K562 (cell line): Measurements from ENCODE around the gene LRRC27. TPM values are rescaled to one million over a fixed set of nuclear protein-coding genes. Genes with fewer than 3 reads are reported as not detected.

Source experiments
- ATAC-seq: fragments of 200-7000 bp; cut with Tn5 transposase; 3 replicates; pipeline ENCODE4 v1.9.1; 2020; ENCODE audit warnings: moderate library complexity
- BruUV-seq: library from RNA; stranded (reverse); fragments of 400-500 nt; replicated peaks from 2 replicates; lab custom pipeline; 2021; lab: Mats Ljungman, UMichigan
- CTCF ChIA-PET: fragments of 300-600 bp; formaldehyde crosslinking; extraction: SDS; loops from one replicate; lab custom pipeline; 2021; ENCODE audit warnings: low intra/inter-chr PET ratio; lab: Yijun Ruan, JAX
- POLR2A ChIA-PET: fragments of 300-600, 350-650 bp; sonication (Branson Sonifier 250); formaldehyde crosslinking; extraction: SDS; loops from one replicate; lab custom pipeline; 2021; ENCODE audit warnings: antibody characterized with exemption, inconsistent platforms; lab: Yijun Ruan, JAX
- DNase-seq, 4 experiments: peaks; one replicate each; pipeline versions ENCODE4 v3.0.0 to v3.0.0-alpha.2; 2011 to 2018; ENCODE audit warnings: low spot score in 3 of 4, mixed read lengths in 3 of 4; ENCODE audit errors: extremely low read depth in 1 of 4
- FAIRE-seq: peaks from 2 replicates; lab custom pipeline; 2011; peaks lifted over from hg19 to GRCh38; lab: Jason Lieb, UNC
- H2AFZ ChIP-seq: 2 replicates; pipeline ENCODE4 v1.6.0; 2011; ENCODE audit warnings: low read depth, low read length, control low read depth, inconsistent platforms
- H3K27ac ChIP-seq: fragments of 200-600 bp; 3 replicates; pipeline ENCODE4 v1.8.0; 2011; ENCODE audit warnings: low read depth, mild to moderate bottlenecking, control low read depth, inconsistent platforms, low read length, moderate library complexity, mixed read lengths; ENCODE audit errors: extremely low read depth
- H3K27me3 ChIP-seq, 2 experiments: fragments of 300-600 bp in 1 of 2; 2 replicates in 1 of 2; 3 replicates in 1 of 2; pipeline versions ENCODE4 v1.6.0 to v1.8.0; 2011; ENCODE audit warnings: inconsistent platforms in 2 of 2, low read length in 2 of 2, mild to moderate bottlenecking in 1 of 2, mixed read lengths in 1 of 2, moderate library complexity in 1 of 2; ENCODE audit not compliant: control insufficient read depth in 2 of 2, insufficient read depth in 2 of 2
- H3K36me3 ChIP-seq: fragments of 300-600 bp; 3 replicates; pipeline ENCODE4 v1.8.0; 2011; ENCODE audit warnings: mild to moderate bottlenecking, low read length, inconsistent platforms; ENCODE audit not compliant: control insufficient read depth, insufficient read depth
- H3K4me1 ChIP-seq, 2 experiments: fragments of 200-600 bp in 1 of 2; replicated peaks in 1 of 2; 2 replicates in 1 of 2; 3 replicates in 1 of 2; pipeline versions ENCODE4 v1.5.1 to v1.8.0; 2011; ENCODE audit warnings: inconsistent platforms in 2 of 2, low read length in 2 of 2, mild to moderate bottlenecking in 1 of 2, mixed read lengths in 1 of 2, moderate library complexity in 1 of 2; ENCODE audit not compliant: control insufficient read depth in 2 of 2, insufficient read depth in 2 of 2
- H3K4me2 ChIP-seq: 2 replicates; pipeline ENCODE4 v1.6.1; 2011; ENCODE audit warnings: low read length, control low read depth, inconsistent platforms, mixed read lengths; ENCODE audit not compliant: insufficient read depth
- H3K4me3 ChIP-seq: fragments of 200-600 bp; sonication (generic), shearing (Covaris generic); 2 replicates; pipeline ENCODE4 v1.5.1; 2016; ENCODE audit warnings: control low read depth, inconsistent platforms
- H3K79me2 ChIP-seq: fragments of 200-600 bp; 3 replicates; pipeline ENCODE4 v1.8.0; 2011; ENCODE audit warnings: low read length, inconsistent platforms; ENCODE audit not compliant: control insufficient read depth, insufficient read depth
- H3K9ac ChIP-seq, 2 experiments: 2 replicates each; pipeline versions ENCODE4 v1.6.0 to v1.6.1; 2011; ENCODE audit warnings: low read depth in 2 of 2, low read length in 2 of 2, control low read depth in 1 of 2, inconsistent platforms in 1 of 2, mild to moderate bottlenecking in 1 of 2, mixed read lengths in 1 of 2; ENCODE audit not compliant: insufficient read depth in 1 of 2
- H3K9me1 ChIP-seq: one replicate; pipeline ENCODE4 v1.6.0; 2011; ENCODE audit warnings: inconsistent platforms, mild to moderate bottlenecking, low read length, moderate library complexity; ENCODE audit not compliant: control insufficient read depth, insufficient read depth
- H3K9me3 ChIP-seq: replicated peaks from 2 replicates; pipeline ENCODE4 v1.5.1; 2011; ENCODE audit warnings: low read depth, low read length, inconsistent platforms; ENCODE audit not compliant: control insufficient read depth, insufficient read depth
- H4K20me1 ChIP-seq: replicated peaks from 2 replicates; pipeline ENCODE4 v1.6.1; 2011; ENCODE audit warnings: low read length, inconsistent platforms, mixed read lengths; ENCODE audit not compliant: control insufficient read depth, insufficient read depth
- NR4A1 ChIP-seq, 2 experiments: fragments of 250-450 bp in 1 of 2; fragments of 450-650 bp in 1 of 2; sonication (Bioruptor Pico) in 1 of 2; IDR thresholded peaks; 2 replicates each; pipeline versions ENCODE4 v1.4.0 to v1.6.1; 2016 to 2020; ENCODE audit warnings: mild to moderate bottlenecking in 2 of 2, missing compliant biosample characterization in 1 of 2, missing genetic modification characterization in 1 of 2, moderate library complexity in 1 of 2
- WGBS: fragments of 100-300 bp; shearing (Covaris generic); methylation state at CpG from one replicate; pipeline ENCODE4 v1.1.6; 2016; ENCODE audit warnings: low coverage, mixed read lengths; ENCODE audit not compliant: insufficient coverage; ENCODE audit errors: missing lambda C conversion rate; 5-methylcytosine and 5-hydroxymethylcytosine counted together
- in situ Hi-C: fragments of 300-500 bp; cut with MboI; formaldehyde crosslinking; loops from 4 replicates; pipeline ENCODE4 v1.15.0; 2018; ENCODE audit warnings: inconsistent platforms, mixed read lengths
- intact Hi-C: fragments of 100-400 bp; cut with micrococcal nuclease; formaldehyde crosslinking; loops from 2 replicates; pipeline ENCODE4 v1.14.2; 2022
- polyA plus RNA-seq, 8 experiments: library from polyadenylated mRNA; depleted of rRNA in 4 of 8; stranded (reverse) in 5 of 8; unstranded in 3 of 8; fragments of >200 nt; fragmentation: Nextera tagmentation in 2 of 8; fragmentation: Illumina TruSeq in 1 of 8; extraction: Ambion mirVana in 2 of 8; extraction: Trizol in 1 of 8; gene quantifications; 2 replicates each; pipeline versions ENCODE4 v1.2.1 to v1.2.3, GENCODE V29; 2011 to 2014; ENCODE audit warnings: inconsistent platforms in 1 of 8, missing spikeins in 1 of 8
- total RNA-seq, 7 experiments: library from RNA; depleted of rRNA in 6 of 7; stranded (reverse); fragments of >200 nt in 6 of 7; fragmentation: Illumina TruSeq in 2 of 7; extraction: Trizol in 2 of 7; gene quantifications; 2 replicates each; pipeline versions ENCODE4 v1.2.1 to v1.2.3, GENCODE V29; 2011 to 2021; ENCODE audit warnings: low replicate concordance in 1 of 7
- TF ChIP-seq, protein P1 (sequence below), 2 experiments: fragments of 450-650 bp; IDR thresholded peaks; 2 replicates each; pipeline ENCODE4 v1.6.1; 2018; ENCODE audit warnings: mild to moderate bottlenecking in 2 of 2, low read depth in 1 of 2; ENCODE audit not compliant: partially characterized antibody in 2 of 2

The LRRC27 gene
- total and polyA plus RNA-seq, 9 of the 15 experiments (the other 6 are each of a cell fraction or from before 2014, with no cell fraction given), result 0.10 to 2.7 (median 1.4) TPM

DNA sequence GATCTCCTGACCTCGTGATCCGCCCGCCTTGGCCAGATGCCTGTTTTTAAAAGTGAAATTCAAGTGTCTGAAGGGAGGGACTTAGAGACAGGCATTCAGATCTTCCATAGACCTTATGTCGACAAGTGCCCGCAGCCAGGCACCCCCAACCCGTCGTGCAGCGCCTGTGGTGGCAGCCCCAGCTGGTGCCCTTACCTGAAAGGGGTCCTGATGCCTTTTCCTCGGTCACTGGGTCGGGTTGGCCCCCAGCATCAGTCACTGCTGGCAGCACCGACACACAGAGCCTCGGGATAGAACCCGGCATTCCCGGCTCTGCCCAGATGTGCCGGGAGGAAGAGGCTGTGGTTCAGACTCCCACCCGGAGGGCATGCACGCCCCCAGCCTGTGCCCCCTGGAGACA lies 23.3 kb downstream of the LRRC27 start:
- Histone ChIP-seq H2AFZ (no peak overlapping the region), H3K4me3 (no peak overlapping the region)
- no peak for ATAC-seq
- 26% methylated on average over 11 of the region's 17 CpGs for WGBS
- in situ Hi-C loops, result no loop called here
- FAIRE-seq, result no peak
- TF ChIP-seq NR4A1 (CRISPR knock-in tag; IDR thresholded peaks at IDR 0.05) (no peak), NR4A1 (tag; IDR thresholded peaks at IDR 0.05) (no peak)
- TF ChIP-seq, protein P1, sequence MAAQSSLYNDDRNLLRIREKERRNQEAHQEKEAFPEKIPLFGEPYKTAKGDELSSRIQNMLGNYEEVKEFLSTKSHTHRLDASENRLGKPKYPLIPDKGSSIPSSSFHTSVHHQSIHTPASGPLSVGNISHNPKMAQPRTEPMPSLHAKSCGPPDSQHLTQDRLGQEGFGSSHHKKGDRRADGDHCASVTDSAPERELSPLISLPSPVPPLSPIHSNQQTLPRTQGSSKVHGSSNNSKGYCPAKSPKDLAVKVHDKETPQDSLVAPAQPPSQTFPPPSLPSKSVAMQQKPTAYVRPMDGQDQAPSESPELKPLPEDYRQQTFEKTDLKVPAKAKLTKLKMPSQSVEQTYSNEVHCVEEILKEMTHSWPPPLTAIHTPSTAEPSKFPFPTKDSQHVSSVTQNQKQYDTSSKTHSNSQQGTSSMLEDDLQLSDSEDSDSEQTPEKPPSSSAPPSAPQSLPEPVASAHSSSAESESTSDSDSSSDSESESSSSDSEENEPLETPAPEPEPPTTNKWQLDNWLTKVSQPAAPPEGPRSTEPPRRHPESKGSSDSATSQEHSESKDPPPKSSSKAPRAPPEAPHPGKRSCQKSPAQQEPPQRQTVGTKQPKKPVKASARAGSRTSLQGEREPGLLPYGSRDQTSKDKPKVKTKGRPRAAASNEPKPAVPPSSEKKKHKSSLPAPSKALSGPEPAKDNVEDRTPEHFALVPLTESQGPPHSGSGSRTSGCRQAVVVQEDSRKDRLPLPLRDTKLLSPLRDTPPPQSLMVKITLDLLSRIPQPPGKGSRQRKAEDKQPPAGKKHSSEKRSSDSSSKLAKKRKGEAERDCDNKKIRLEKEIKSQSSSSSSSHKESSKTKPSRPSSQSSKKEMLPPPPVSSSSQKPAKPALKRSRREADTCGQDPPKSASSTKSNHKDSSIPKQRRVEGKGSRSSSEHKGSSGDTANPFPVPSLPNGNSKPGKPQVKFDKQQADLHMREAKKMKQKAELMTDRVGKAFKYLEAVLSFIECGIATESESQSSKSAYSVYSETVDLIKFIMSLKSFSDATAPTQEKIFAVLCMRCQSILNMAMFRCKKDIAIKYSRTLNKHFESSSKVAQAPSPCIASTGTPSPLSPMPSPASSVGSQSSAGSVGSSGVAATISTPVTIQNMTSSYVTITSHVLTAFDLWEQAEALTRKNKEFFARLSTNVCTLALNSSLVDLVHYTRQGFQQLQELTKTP (IDR thresholded peaks at IDR 0.05; ENCODE audit: low read depth in 1 of 2, partially characterized antibody in 2 of 2), result peak in 1 of 2 experiments; percentile 3
- TF ChIP-seq, all 486 proteins: peak for 1
- Histone ChIP-seq H3K9me3 (no peaks in the 10 kb centered on the region), H3K27me3 (no peaks in the 10 kb centered on the region; a peak in 1 of 5 replicates), H3K4me2 (no peak overlapping the region), H3K36me3 (no peaks in the 10 kb centered on the region), H3K79me2 (no peaks in the 10 kb centered on the region), H3K4me1 (peaks cover 0 to 32% of the 10 kb centered on the region in 2 experiments; a peak in 2 of 5 replicates), H4K20me1 (no peaks in the 10 kb centered on the region), H3K9ac (no peak overlapping the region), H3K9me1 (no peaks in the 10 kb centered on the region), H3K27ac (no peak overlapping the region)
- intact Hi-C loops, result no loop called here
- ChIA-PET POLR2A (interaction anchor here (0.7 kb wide), 1 partner anchor 131 kb away, joined by 3 read pairs; no protein-coding TSS in a partner anchor), CTCF (interaction anchor here (0.7 kb wide), 1 partner anchor 100 kb away, joined by 3 read pairs; no protein-coding TSS in a partner anchor)
- DNase-seq, result no peak
- BruUV-seq, result no TSS peak
